K562 (cell line): Measurements from ENCODE around the gene PGBD1. TPM values are rescaled to one million over a fixed set of nuclear protein-coding genes. Genes with fewer than 3 reads are reported as not detected.

ENCODE experiments used
- ATAC-seq: fragments of 200-7000 bp; cut with Tn5 transposase; 3 replicates; pipeline ENCODE4 v1.9.1; 2020; ENCODE audit warnings: moderate library complexity
- BruUV-seq: library from RNA; stranded (reverse); fragments of 400-500 nt; replicated peaks from 2 replicates; lab custom pipeline; 2021; lab: Mats Ljungman, UMichigan
- CTCF ChIA-PET: fragments of 300-600 bp; formaldehyde crosslinking; extraction: SDS; loops from one replicate; lab custom pipeline; 2021; ENCODE audit warnings: low intra/inter-chr PET ratio; lab: Yijun Ruan, JAX
- POLR2A ChIA-PET: fragments of 300-600, 350-650 bp; sonication (Branson Sonifier 250); formaldehyde crosslinking; extraction: SDS; loops from one replicate; lab custom pipeline; 2021; ENCODE audit warnings: antibody characterized with exemption, inconsistent platforms; lab: Yijun Ruan, JAX
- DNase-seq, 4 experiments: peaks; one replicate each; pipeline versions ENCODE4 v3.0.0 to v3.0.0-alpha.2; 2011 to 2018; ENCODE audit warnings: low spot score in 3 of 4, mixed read lengths in 3 of 4; ENCODE audit errors: extremely low read depth in 1 of 4
- FAIRE-seq: peaks from 2 replicates; lab custom pipeline; 2011; peaks lifted over from hg19 to GRCh38; lab: Jason Lieb, UNC
- H2AFZ ChIP-seq: 2 replicates; pipeline ENCODE4 v1.6.0; 2011; ENCODE audit warnings: low read depth, low read length, control low read depth, inconsistent platforms
- H3K27ac ChIP-seq: fragments of 200-600 bp; 3 replicates; pipeline ENCODE4 v1.8.0; 2011; ENCODE audit warnings: low read depth, mild to moderate bottlenecking, control low read depth, inconsistent platforms, low read length, moderate library complexity, mixed read lengths; ENCODE audit errors: extremely low read depth
- H3K27me3 ChIP-seq, 2 experiments: fragments of 300-600 bp in 1 of 2; 2 replicates in 1 of 2; 3 replicates in 1 of 2; pipeline versions ENCODE4 v1.6.0 to v1.8.0; 2011; ENCODE audit warnings: inconsistent platforms in 2 of 2, low read length in 2 of 2, mild to moderate bottlenecking in 1 of 2, mixed read lengths in 1 of 2, moderate library complexity in 1 of 2; ENCODE audit not compliant: control insufficient read depth in 2 of 2, insufficient read depth in 2 of 2
- H3K36me3 ChIP-seq: fragments of 300-600 bp; 3 replicates; pipeline ENCODE4 v1.8.0; 2011; ENCODE audit warnings: mild to moderate bottlenecking, low read length, inconsistent platforms; ENCODE audit not compliant: control insufficient read depth, insufficient read depth
- H3K4me1 ChIP-seq, 2 experiments: fragments of 200-600 bp in 1 of 2; replicated peaks in 1 of 2; 2 replicates in 1 of 2; 3 replicates in 1 of 2; pipeline versions ENCODE4 v1.5.1 to v1.8.0; 2011; ENCODE audit warnings: inconsistent platforms in 2 of 2, low read length in 2 of 2, mild to moderate bottlenecking in 1 of 2, mixed read lengths in 1 of 2, moderate library complexity in 1 of 2; ENCODE audit not compliant: control insufficient read depth in 2 of 2, insufficient read depth in 2 of 2
- H3K4me2 ChIP-seq: 2 replicates; pipeline ENCODE4 v1.6.1; 2011; ENCODE audit warnings: low read length, control low read depth, inconsistent platforms, mixed read lengths; ENCODE audit not compliant: insufficient read depth
- H3K4me3 ChIP-seq: fragments of 200-600 bp; sonication (generic), shearing (Covaris generic); 2 replicates; pipeline ENCODE4 v1.5.1; 2016; ENCODE audit warnings: control low read depth, inconsistent platforms
- H3K79me2 ChIP-seq: fragments of 200-600 bp; 3 replicates; pipeline ENCODE4 v1.8.0; 2011; ENCODE audit warnings: low read length, inconsistent platforms; ENCODE audit not compliant: control insufficient read depth, insufficient read depth
- H3K9ac ChIP-seq, 2 experiments: 2 replicates each; pipeline versions ENCODE4 v1.6.0 to v1.6.1; 2011; ENCODE audit warnings: low read depth in 2 of 2, low read length in 2 of 2, control low read depth in 1 of 2, inconsistent platforms in 1 of 2, mild to moderate bottlenecking in 1 of 2, mixed read lengths in 1 of 2; ENCODE audit not compliant: insufficient read depth in 1 of 2
- H3K9me1 ChIP-seq: one replicate; pipeline ENCODE4 v1.6.0; 2011; ENCODE audit warnings: inconsistent platforms, mild to moderate bottlenecking, low read length, moderate library complexity; ENCODE audit not compliant: control insufficient read depth, insufficient read depth
- H3K9me3 ChIP-seq: replicated peaks from 2 replicates; pipeline ENCODE4 v1.5.1; 2011; ENCODE audit warnings: low read depth, low read length, inconsistent platforms; ENCODE audit not compliant: control insufficient read depth, insufficient read depth
- H4K20me1 ChIP-seq: replicated peaks from 2 replicates; pipeline ENCODE4 v1.6.1; 2011; ENCODE audit warnings: low read length, inconsistent platforms, mixed read lengths; ENCODE audit not compliant: control insufficient read depth, insufficient read depth
- ELF2 ChIP-seq: fragments of 250-450 bp; sonication (Bioruptor Pico); IDR thresholded peaks from 2 replicates; pipeline ENCODE4 v1.5.0; 2021; ENCODE audit warnings: mild to moderate bottlenecking
- GABPA ChIP-seq: fragments of 200-800 bp; sonication (Bioruptor generic); conservative IDR thresholded peaks from 2 replicates; pipeline ENCODE4 v1.6.1; 2016; ENCODE audit warnings: low read depth, missing genetic modification characterization, missing compliant biosample characterization
- HDAC3 ChIP-seq: fragments of 450-650 bp; IDR thresholded peaks from 2 replicates; pipeline ENCODE4 v1.6.1; 2018; ENCODE audit warnings: borderline replicate concordance, mild to moderate bottlenecking, moderate library complexity; ENCODE audit not compliant: partially characterized antibody
- NCOR1 ChIP-seq: fragments of 450-650 bp; IDR thresholded peaks from 2 replicates; pipeline ENCODE4 v1.6.1; 2016; ENCODE audit warnings: mild to moderate bottlenecking, moderate library complexity
- NFATC3 ChIP-seq: fragments of 450-650 bp; IDR thresholded peaks from 2 replicates; pipeline ENCODE4 v1.6.1; 2017; ENCODE audit warnings: mild to moderate bottlenecking
- NFE2 ChIP-seq: IDR thresholded peaks from 2 replicates; pipeline ENCODE4 v1.6.1; 2014; ENCODE audit warnings: antibody characterized with exemption, low read depth
- PCBP1 ChIP-seq: fragments of 200-400 bp; formaldehyde crosslinking; IDR thresholded peaks from 2 replicates; pipeline ENCODE4 v1.6.1; 2018; ENCODE audit warnings: mild to moderate bottlenecking, low read depth, low read length; ENCODE audit not compliant: poor library complexity, severe bottlenecking
- ZNF197 ChIP-seq: fragments of 200-800 bp; sonication (Bioruptor generic); IDR thresholded peaks from 2 replicates; pipeline ENCODE4 v1.6.1; 2016; ENCODE audit warnings: low read depth, missing genetic modification characterization, missing compliant biosample characterization
- ZNF316 ChIP-seq: fragments of 450-650 bp; IDR thresholded peaks from 2 replicates; pipeline ENCODE4 v1.6.1; 2016
- WGBS: fragments of 100-300 bp; shearing (Covaris generic); methylation state at CpG from one replicate; pipeline ENCODE4 v1.1.6; 2016; ENCODE audit warnings: low coverage, mixed read lengths; ENCODE audit not compliant: insufficient coverage; ENCODE audit errors: missing lambda C conversion rate; 5-methylcytosine and 5-hydroxymethylcytosine counted together
- in situ Hi-C: fragments of 300-500 bp; cut with MboI; formaldehyde crosslinking; loops from 4 replicates; pipeline ENCODE4 v1.15.0; 2018; ENCODE audit warnings: inconsistent platforms, mixed read lengths
- intact Hi-C: fragments of 100-400 bp; cut with micrococcal nuclease; formaldehyde crosslinking; loops from 2 replicates; pipeline ENCODE4 v1.14.2; 2022
- polyA plus RNA-seq, 8 experiments: library from polyadenylated mRNA; depleted of rRNA in 4 of 8; stranded (reverse) in 5 of 8; unstranded in 3 of 8; fragments of >200 nt; fragmentation: Nextera tagmentation in 2 of 8; fragmentation: Illumina TruSeq in 1 of 8; extraction: Ambion mirVana in 2 of 8; extraction: Trizol in 1 of 8; gene quantifications; 2 replicates each; pipeline versions ENCODE4 v1.2.1 to v1.2.3, GENCODE V29; 2011 to 2014; ENCODE audit warnings: inconsistent platforms in 1 of 8, missing spikeins in 1 of 8
- total RNA-seq, 7 experiments: library from RNA; depleted of rRNA in 6 of 7; stranded (reverse); fragments of >200 nt in 6 of 7; fragmentation: Illumina TruSeq in 2 of 7; extraction: Trizol in 2 of 7; gene quantifications; 2 replicates each; pipeline versions ENCODE4 v1.2.1 to v1.2.3, GENCODE V29; 2011 to 2021; ENCODE audit warnings: low replicate concordance in 1 of 7
- TF ChIP-seq, protein P1 (sequence below): fragments of 200-800 bp; sonication (Bioruptor generic); IDR thresholded peaks from 2 replicates; pipeline ENCODE4 v1.6.1; 2016; ENCODE audit warnings: missing genetic modification characterization, missing compliant biosample characterization

PGBD1 gene
- total and polyA plus RNA-seq, 9 of the 15 experiments (the other 6 are each of a cell fraction or from before 2014, with no cell fraction given) = 3.3 to 9.0 (median 7.3) TPM

- peaks cover 41% of the 10 kb centered on the region for H3K36me3 ChIP-seq
- peak overlapping the region; percentile 73 for H3K4me3 ChIP-seq
- peak overlapping the region; percentile 85 for H3K4me2 ChIP-seq
- FAIRE-seq (no peak), DNase-seq (no peak), ATAC-seq (no peak)
- H3K9me3 ChIP-seq = peaks cover 6% of the 10 kb centered on the region; the same call in 1 of the 2 replicates
- in situ Hi-C loops = no loop called here
- TSS peak; percentile 77 for BruUV-seq
- CTCF ChIA-PET = no interaction called here
- H3K27me3 ChIP-seq = no peaks in the 10 kb centered on the region
- peak overlapping the region; percentile 87 for H2AFZ ChIP-seq
- 16% methylated on average over 3 of the region's 3 CpGs for WGBS
- peak overlapping the region in 1 of 2 experiments; percentile 81; a peak in 3 of 4 replicates for H3K9ac ChIP-seq
- H3K9me1 ChIP-seq = no peaks in the 10 kb centered on the region
- peaks cover 16% of the 10 kb centered on the region for H3K79me2 ChIP-seq
- intact Hi-C loops = loop anchor here (1.0 to 5.0 kb wide), 3 partner anchors 53 to 74 kb away; partner anchors contain the start of genes ZSCAN31 and ZSCAN9
- peaks cover 4 to 7% of the 10 kb centered on the region in 2 experiments; a peak in 2 of 5 replicates for H3K4me1 ChIP-seq
- H3K27ac ChIP-seq = peak overlapping the region; percentile 48; the same call in 1 of the 3 replicates
- POLR2A ChIA-PET = interaction anchor here (0.5 to 5.4 kb wide), 17 partner anchors 12 to 596 kb away, joined by 3 to 61 read pairs (median 4); partner anchors contain the start of genes ZKSCAN4, ZKSCAN8 and ZSCAN26
- H4K20me1 ChIP-seq = no peaks in the 10 kb centered on the region
- TF ChIP-seq NFATC3 (0 out of 2 replicates have a peak, but pooled peaks have one; percentile 46), ZNF316 (peak; percentile 64), NFE2 (no peak), NCOR1 (peak; percentile 29; the same call in 1 of the 2 replicates), HDAC3 (no peak), GABPA (tag) (no peak), PCBP1 (no peak), ZNF197 (CRISPR knock-in tag) (no peak), ELF2 (no peak)
- TF ChIP-seq, protein P1, sequence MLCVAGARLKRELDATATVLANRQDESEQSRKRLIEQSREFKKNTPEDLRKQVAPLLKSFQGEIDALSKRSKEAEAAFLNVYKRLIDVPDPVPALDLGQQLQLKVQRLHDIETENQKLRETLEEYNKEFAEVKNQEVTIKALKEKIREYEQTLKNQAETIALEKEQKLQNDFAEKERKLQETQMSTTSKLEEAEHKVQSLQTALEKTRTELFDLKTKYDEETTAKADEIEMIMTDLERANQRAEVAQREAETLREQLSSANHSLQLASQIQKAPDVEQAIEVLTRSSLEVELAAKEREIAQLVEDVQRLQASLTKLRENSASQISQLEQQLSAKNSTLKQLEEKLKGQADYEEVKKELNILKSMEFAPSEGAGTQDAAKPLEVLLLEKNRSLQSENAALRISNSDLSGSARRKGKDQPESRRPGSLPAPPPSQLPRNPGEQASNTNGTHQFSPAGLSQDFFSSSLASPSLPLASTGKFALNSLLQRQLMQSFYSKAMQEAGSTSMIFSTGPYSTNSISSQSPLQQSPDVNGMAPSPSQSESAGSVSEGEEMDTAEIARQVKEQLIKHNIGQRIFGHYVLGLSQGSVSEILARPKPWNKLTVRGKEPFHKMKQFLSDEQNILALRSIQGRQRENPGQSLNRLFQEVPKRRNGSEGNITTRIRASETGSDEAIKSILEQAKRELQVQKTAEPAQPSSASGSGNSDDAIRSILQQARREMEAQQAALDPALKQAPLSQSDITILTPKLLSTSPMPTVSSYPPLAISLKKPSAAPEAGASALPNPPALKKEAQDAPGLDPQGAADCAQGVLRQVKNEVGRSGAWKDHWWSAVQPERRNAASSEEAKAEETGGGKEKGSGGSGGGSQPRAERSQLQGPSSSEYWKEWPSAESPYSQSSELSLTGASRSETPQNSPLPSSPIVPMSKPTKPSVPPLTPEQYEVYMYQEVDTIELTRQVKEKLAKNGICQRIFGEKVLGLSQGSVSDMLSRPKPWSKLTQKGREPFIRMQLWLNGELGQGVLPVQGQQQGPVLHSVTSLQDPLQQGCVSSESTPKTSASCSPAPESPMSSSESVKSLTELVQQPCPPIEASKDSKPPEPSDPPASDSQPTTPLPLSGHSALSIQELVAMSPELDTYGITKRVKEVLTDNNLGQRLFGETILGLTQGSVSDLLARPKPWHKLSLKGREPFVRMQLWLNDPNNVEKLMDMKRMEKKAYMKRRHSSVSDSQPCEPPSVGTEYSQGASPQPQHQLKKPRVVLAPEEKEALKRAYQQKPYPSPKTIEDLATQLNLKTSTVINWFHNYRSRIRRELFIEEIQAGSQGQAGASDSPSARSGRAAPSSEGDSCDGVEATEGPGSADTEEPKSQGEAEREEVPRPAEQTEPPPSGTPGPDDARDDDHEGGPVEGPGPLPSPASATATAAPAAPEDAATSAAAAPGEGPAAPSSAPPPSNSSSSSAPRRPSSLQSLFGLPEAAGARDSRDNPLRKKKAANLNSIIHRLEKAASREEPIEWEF (CRISPR knock-in tag) = peak; percentile 39; the same call in 1 of the 2 replicates
These were observed 631 bp upstream of the PGBD1 start for GRCh38 chr6:28280595-28281287.
